ENCODE measurements around the gene CAPN5. TPM values are rescaled to one million over a fixed set of nuclear protein-coding genes. Genes with fewer than 3 reads are reported as not detected.

CAPN5 gene
- total RNA-seq, 1 donor from 2014 or later, result 7.4 TPM

GRCh38 chr11:77106759-77107158 is 40.0 kb downstream of the CAPN5 start:
- Histone ChIP-seq H3K79me2 (ENCODE audit: low read depth) (no peaks in the 10 kb centered on the region), H3K4me1 (no peaks in the 10 kb centered on the region)

GRCh38 chr11:77107950-77108349 is 41.2 kb downstream of the CAPN5 start:
- Histone ChIP-seq H3K9me3 (ENCODE audit: low read depth) (no peaks in the 10 kb centered on the region), H3K36me3 (no peaks in the 10 kb centered on the region), H3K4me2 (no peak overlapping the region), H3K79me2 (ENCODE audit: low read depth) (no peaks in the 10 kb centered on the region), H3K4me1 (no peaks in the 10 kb centered on the region), H3K27me3 (no peaks in the 10 kb centered on the region), H3K9ac (no peak overlapping the region), H2AFZ (replicated peaks) (no peak overlapping the region), H3K4me3 (no peak overlapping the region), H3F3A (ENCODE audit: low read depth) (no peaks in the 10 kb centered on the region), H3K27ac (no peak overlapping the region), H4K20me1 (ENCODE audit: low read depth) (no peaks in the 10 kb centered on the region)
- no peak for DNase-seq (ENCODE audit: low spot score)
- no peaks in the 10 kb centered on the region for H3K9me3 Mint-ChIP-seq
- H3K27ac Mint-ChIP-seq, result peak overlapping the region; percentile 60
- TF ChIP-seq EZH2 (IDR thresholded peaks at IDR 0.05), result no peak
- no peak for TF ChIP-seq EZH2phosphoT487 (IDR thresholded peaks at IDR 0.05)
- TF ChIP-seq CTCF (IDR thresholded peaks at IDR 0.05), result no peak
- peaks cover 3% of the 10 kb centered on the region for H3K27me3 Mint-ChIP-seq (ENCODE audit: insufficient read depth, low read depth)
- no peaks in the 10 kb centered on the region for H3K36me3 Mint-ChIP-seq
- H3K4me3 Mint-ChIP-seq, result no peak overlapping the region
- peaks cover 5% of the 10 kb centered on the region for H3K4me1 Mint-ChIP-seq

More at GRCh38 chr11:77106759-77107158, 40.0 kb downstream of the CAPN5 start:
- Histone ChIP-seq H3F3A (ENCODE audit: low read depth) (no peaks in the 10 kb centered on the region), H3K36me3 (no peaks in the 10 kb centered on the region), H3K4me3 (no peak overlapping the region), H4K20me1 (ENCODE audit: low read depth) (no peaks in the 10 kb centered on the region), H3K4me2 (no peak overlapping the region), H3K27ac (no peak overlapping the region), H2AFZ (replicated peaks) (no peak overlapping the region), H3K9me3 (ENCODE audit: low read depth) (no peaks in the 10 kb centered on the region), H3K9ac (no peak overlapping the region), H3K27me3 (no peaks in the 10 kb centered on the region)
- Mint-ChIP-seq H3K27ac (no peak overlapping the region), H3K36me3 (no peaks in the 10 kb centered on the region), H3K4me1 (peaks cover 5% of the 10 kb centered on the region), H3K4me3 (no peak overlapping the region), H3K27me3 (ENCODE audit: insufficient read depth, low read depth) (peaks cover 3% of the 10 kb centered on the region), H3K9me3 (no peaks in the 10 kb centered on the region)
- no peak for TF ChIP-seq CTCF (IDR thresholded peaks at IDR 0.05)
- TF ChIP-seq EZH2 (IDR thresholded peaks at IDR 0.05), result no peak
- TF ChIP-seq EZH2phosphoT487 (IDR thresholded peaks at IDR 0.05), result no peak
- no peak for DNase-seq (ENCODE audit: low spot score)

GRCh38 chr11:77108436-77108835 is 41.7 kb downstream of the CAPN5 start:
- no peak overlapping the region for H2AFZ ChIP-seq (replicated peaks)
- H3K4me1 ChIP-seq, result peaks cover 4% of the 10 kb centered on the region
- no peaks in the 10 kb centered on the region for H3K27me3 ChIP-seq
- no peaks in the 10 kb centered on the region for H3K79me2 ChIP-seq (ENCODE audit: low read depth)
- Mint-ChIP-seq H3K36me3 (no peaks in the 10 kb centered on the region), H3K9me3 (no peaks in the 10 kb centered on the region), H3K27me3 (ENCODE audit: insufficient read depth, low read depth) (peaks cover 3% of the 10 kb centered on the region), H3K4me3 (no peak overlapping the region), H3K27ac (peak overlapping the region; percentile 7), H3K4me1 (peaks cover 8% of the 10 kb centered on the region)
- no peaks in the 10 kb centered on the region for H3K9me3 ChIP-seq (ENCODE audit: low read depth)
- no peak overlapping the region for H3K4me2 ChIP-seq
- H3K36me3 ChIP-seq, result no peaks in the 10 kb centered on the region
- no peak overlapping the region for H3K4me3 ChIP-seq
- H3K9ac ChIP-seq, result no peak overlapping the region
- H3F3A ChIP-seq (ENCODE audit: low read depth), result no peaks in the 10 kb centered on the region
- no peak overlapping the region for H3K27ac ChIP-seq
- no peak for DNase-seq (ENCODE audit: low spot score)
- no peak for TF ChIP-seq CTCF (IDR thresholded peaks at IDR 0.05)
- TF ChIP-seq EZH2 (IDR thresholded peaks at IDR 0.05), result no peak
- TF ChIP-seq EZH2phosphoT487 (IDR thresholded peaks at IDR 0.05), result no peak
- H4K20me1 ChIP-seq (ENCODE audit: low read depth), result no peaks in the 10 kb centered on the region

All from neural progenitor cell (in vitro differentiated cells).